Measurements from ENCODE around the gene HACD3. TPM values are rescaled to one million over a fixed set of nuclear protein-coding genes. Genes with fewer than 3 reads are reported as not detected.
"Not testable (repeated sequence)": the region's sequence is repeated elsewhere in the genome, so short reads cannot be mapped to it uniquely, and the experiment has no call there.

The HACD3 gene
- total RNA-seq, 1 donor from 2014 or later: 56.8 TPM

GRCh38 chr15:65550681-65551098 lies 20.4 kb downstream of the HACD3 start:
- H3K4me1 ChIP-seq: no peaks in the 10 kb centered on the region
- intact Hi-C loops (cut with DNase I): no loop called here
- peaks cover 22% of the 10 kb centered on the region for H3K36me3 ChIP-seq
- no peaks in the 10 kb centered on the region for H3K9me3 ChIP-seq
- no peak for TF ChIP-seq CTCF (IDR thresholded peaks at IDR 0.05)
- H3K4me3 ChIP-seq: no peak overlapping the region
- ATAC-seq (peak; percentile 10), DNase-seq (no peak)
- H3K27ac ChIP-seq: no peak overlapping the region
- H3K27me3 ChIP-seq: no peaks in the 10 kb centered on the region

- H3K36me3 ChIP-seq: peaks cover 25% of the 10 kb centered on the region
- DNase-seq: no peak
- intact Hi-C loops (cut with DNase I): no loop called here
- no peak overlapping the region for H3K4me3 ChIP-seq
- no peaks in the 10 kb centered on the region for H3K27me3 ChIP-seq
- TF ChIP-seq CTCF (IDR thresholded peaks at IDR 0.05): no peak
- ATAC-seq: no peak
- no peaks in the 10 kb centered on the region for H3K4me1 ChIP-seq
- no peak overlapping the region for H3K27ac ChIP-seq
- no peaks in the 10 kb centered on the region for H3K9me3 ChIP-seq
These were observed 20.9 kb downstream of the HACD3 start for GRCh38 chr15:65551183-65551582.

GRCh38 chr15:65552851-65553250 lies 22.6 kb downstream of the HACD3 start:
- H3K27me3 ChIP-seq; ATAC-seq; intact Hi-C loops (cut with DNase I); H3K27ac ChIP-seq; H3K4me1 ChIP-seq; H3K4me3 ChIP-seq; DNase-seq; H3K9me3 ChIP-seq: not testable (repeated sequence)
- peaks cover 39% of the 10 kb centered on the region for H3K36me3 ChIP-seq

- no peak for DNase-seq
- H3K4me3 ChIP-seq: no peak overlapping the region
- no peak for TF ChIP-seq CTCF (IDR thresholded peaks at IDR 0.05)
- H3K27ac ChIP-seq: no peak overlapping the region
- H3K9me3 ChIP-seq: no peaks in the 10 kb centered on the region
- H3K27me3 ChIP-seq: no peaks in the 10 kb centered on the region
- intact Hi-C loops (cut with DNase I): no loop called here
- peaks cover 48% of the 10 kb centered on the region for H3K36me3 ChIP-seq
- ATAC-seq: no peak
- no peaks in the 10 kb centered on the region for H3K4me1 ChIP-seq
These were observed 23.4 kb downstream of the HACD3 start for GRCh38 chr15:65553691-65554090.

GRCh38 chr15:65556622-65557021 lies 26.4 kb downstream of the HACD3 start:
- intact Hi-C loops (cut with DNase I): no loop called here
- H3K27ac ChIP-seq: no peak overlapping the region
- ATAC-seq: no peak

GRCh38 chr15:65558336-65558735 lies 28.1 kb downstream of the HACD3 start:
- H3K36me3 ChIP-seq: peaks cover 66% of the 10 kb centered on the region
- H3K4me3 ChIP-seq: no peak overlapping the region
- intact Hi-C loops (cut with DNase I): no loop called here
- no peak overlapping the region for H3K27ac ChIP-seq
- no peak for ATAC-seq
- H3K4me1 ChIP-seq: no peaks in the 10 kb centered on the region
- H3K9me3 ChIP-seq: no peaks in the 10 kb centered on the region
- no peaks in the 10 kb centered on the region for H3K27me3 ChIP-seq
- no peak for DNase-seq
- no peak for TF ChIP-seq CTCF (IDR thresholded peaks at IDR 0.05)

More at GRCh38 chr15:65556622-65557021, 26.4 kb downstream of the HACD3 start:
- H3K4me1 ChIP-seq: no peaks in the 10 kb centered on the region
- TF ChIP-seq CTCF (IDR thresholded peaks at IDR 0.05): no peak
- no peak overlapping the region for H3K4me3 ChIP-seq
- DNase-seq: no peak
- no peaks in the 10 kb centered on the region for H3K27me3 ChIP-seq
- peaks cover 57% of the 10 kb centered on the region for H3K36me3 ChIP-seq
- H3K9me3 ChIP-seq: no peaks in the 10 kb centered on the region
